Measurements from ENCODE around the gene HSPG2. TPM values are rescaled to one million over a fixed set of nuclear protein-coding genes. Genes with fewer than 3 reads are reported as not detected.

The HSPG2 gene
- total and polyA plus RNA-seq, 8 donors = 50.4 to 164 (median 63.9) TPM

DNA sequence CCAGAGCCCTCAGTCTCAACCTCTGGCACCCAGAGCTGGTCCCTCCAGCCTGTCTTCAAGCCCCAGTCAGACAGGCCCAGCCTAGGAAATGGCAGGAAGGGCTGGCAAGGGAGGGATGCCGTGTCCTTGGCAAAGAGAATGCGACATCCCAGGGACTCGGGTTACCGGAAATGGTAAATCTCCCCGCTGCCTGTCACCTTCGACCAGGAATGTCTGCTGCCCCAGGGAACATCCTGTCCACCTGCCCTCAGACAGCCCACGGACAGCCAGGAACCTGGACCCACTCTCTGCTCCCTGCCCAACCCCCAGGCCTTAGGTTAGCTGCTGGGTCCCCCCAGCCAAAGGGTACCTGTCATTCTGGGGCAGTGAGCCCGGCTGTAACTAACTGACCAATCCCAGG is 23.9 kb downstream of the HSPG2 start:
- H3K9me3 ChIP-seq = no peaks in the 10 kb centered on the region
- DNase-seq (no peak), FAIRE-seq (no peak), ATAC-seq (no peak)
- WGBS, 2 donors = 58 to 64% methylated on average over 8 of the region's 8 CpGs
- peaks cover 18 to 37% (median 27%) of the 10 kb centered on the region in 3 donors for H3K4me1 ChIP-seq
- H3K36me3 ChIP-seq = no peaks in the 10 kb centered on the region
- TF ChIP-seq, protein P1, sequence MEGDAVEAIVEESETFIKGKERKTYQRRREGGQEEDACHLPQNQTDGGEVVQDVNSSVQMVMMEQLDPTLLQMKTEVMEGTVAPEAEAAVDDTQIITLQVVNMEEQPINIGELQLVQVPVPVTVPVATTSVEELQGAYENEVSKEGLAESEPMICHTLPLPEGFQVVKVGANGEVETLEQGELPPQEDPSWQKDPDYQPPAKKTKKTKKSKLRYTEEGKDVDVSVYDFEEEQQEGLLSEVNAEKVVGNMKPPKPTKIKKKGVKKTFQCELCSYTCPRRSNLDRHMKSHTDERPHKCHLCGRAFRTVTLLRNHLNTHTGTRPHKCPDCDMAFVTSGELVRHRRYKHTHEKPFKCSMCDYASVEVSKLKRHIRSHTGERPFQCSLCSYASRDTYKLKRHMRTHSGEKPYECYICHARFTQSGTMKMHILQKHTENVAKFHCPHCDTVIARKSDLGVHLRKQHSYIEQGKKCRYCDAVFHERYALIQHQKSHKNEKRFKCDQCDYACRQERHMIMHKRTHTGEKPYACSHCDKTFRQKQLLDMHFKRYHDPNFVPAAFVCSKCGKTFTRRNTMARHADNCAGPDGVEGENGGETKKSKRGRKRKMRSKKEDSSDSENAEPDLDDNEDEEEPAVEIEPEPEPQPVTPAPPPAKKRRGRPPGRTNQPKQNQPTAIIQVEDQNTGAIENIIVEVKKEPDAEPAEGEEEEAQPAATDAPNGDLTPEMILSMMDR (IDR thresholded peaks at IDR 0.05) = no peak
- no peak overlapping the region for H3K4me3 ChIP-seq
- peak overlapping the region in 2 of 4 donors; percentile 38 to 50 for H3K27ac ChIP-seq
- H3K27me3 ChIP-seq = no peaks in the 10 kb centered on the region
- intact Hi-C loops (cut with DNase I) = no loop called here

DNA sequence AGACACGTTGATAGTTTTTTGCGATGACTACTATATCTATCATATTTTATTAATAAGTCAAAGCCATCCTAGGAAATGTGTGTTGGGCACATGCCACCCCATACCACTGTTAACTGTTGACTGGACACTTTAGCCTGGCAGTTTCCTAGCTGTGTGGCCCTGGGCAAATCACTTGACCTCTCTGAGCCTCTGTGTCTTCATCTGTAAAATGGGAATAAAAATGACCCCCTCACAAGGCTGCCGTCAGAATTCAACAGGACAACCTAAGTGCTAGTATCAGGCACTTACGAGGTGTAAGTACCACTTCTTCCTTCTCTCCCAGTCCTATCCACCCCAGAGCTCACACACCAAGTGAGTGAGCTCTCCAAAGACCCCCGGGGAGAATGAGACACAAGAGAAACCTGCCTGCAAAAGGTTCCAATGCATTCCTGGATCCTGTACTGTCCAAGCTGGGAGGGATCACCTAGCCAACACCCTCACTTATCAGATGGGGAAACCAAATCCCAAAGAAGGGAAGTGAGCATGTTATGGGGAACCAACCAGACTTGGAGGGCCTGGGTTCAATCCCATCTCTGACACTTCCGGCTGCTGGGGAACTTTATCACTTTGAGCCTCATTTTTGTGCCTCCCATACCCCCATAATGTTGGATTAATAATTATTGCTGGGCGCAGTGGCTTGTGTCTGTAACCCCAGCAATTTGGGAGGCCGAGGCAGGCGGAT is 24.9 kb downstream of the HSPG2 start:
- Histone ChIP-seq H3K27ac (no peak overlapping the region), H3K9me3 (no peaks in the 10 kb centered on the region), H3K27me3 (no peaks in the 10 kb centered on the region), H3K36me3 (no peaks in the 10 kb centered on the region), H3K4me1 (peaks cover 10 to 33% (median 27%) of the 10 kb centered on the region in 3 donors), H3K4me3 (no peak overlapping the region)
- intact Hi-C loops (cut with DNase I) = no loop called here
- FAIRE-seq (no peak), ATAC-seq (no peak), DNase-seq (no peak)
- WGBS, 2 donors = 89% methylated on average over 9 of the region's 9 CpGs
- TF ChIP-seq, protein P1 (IDR thresholded peaks at IDR 0.05) = no peak

DNA sequence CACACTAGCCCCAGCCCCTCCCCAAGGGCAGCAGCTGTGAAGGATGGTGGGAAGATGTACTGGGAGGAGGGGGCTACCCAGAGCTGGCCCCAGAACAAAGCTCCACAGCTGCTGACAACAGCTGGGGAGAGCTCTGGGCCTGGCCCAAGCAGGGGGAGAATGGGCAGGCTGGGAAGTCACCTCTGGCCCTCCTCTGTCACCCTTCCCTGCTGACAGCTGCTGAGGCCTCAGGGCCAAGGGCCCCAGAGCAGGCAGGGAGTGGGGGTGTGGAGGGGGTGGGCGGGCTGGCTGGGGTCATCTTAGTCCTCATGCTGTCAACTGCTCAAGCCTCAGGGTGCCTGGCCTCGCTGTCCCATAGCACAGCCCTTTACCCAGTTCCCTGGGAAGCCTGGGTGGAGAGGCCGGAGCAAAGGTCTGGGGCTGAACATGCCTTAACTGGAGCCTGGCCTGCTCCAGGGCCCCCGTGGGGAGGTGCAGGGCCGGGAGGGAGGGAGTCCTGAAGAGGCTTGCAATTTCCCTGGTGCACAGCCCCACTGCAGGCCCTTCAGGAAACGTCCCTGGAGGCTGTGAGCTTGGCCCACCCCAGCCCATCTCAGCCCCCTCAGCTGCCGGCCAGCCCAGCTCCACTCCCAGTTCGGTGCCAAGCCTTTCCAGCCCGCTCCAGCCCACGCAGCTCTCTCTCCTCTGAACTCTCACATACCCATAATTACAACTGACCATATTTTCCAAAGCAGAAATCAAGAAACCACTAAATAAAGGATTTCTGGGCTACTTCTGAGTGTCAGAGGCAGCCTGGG is 25.7 kb downstream of the HSPG2 start:
- H3K4me1 ChIP-seq = peaks cover 5 to 25% (median 20%) of the 10 kb centered on the region in 3 donors
- FAIRE-seq = no peak
- H3K36me3 ChIP-seq = no peaks in the 10 kb centered on the region
- H3K27me3 ChIP-seq = no peaks in the 10 kb centered on the region
- TF ChIP-seq, protein P1 (IDR thresholded peaks at IDR 0.05) = no peak
- H3K27ac ChIP-seq = no peak overlapping the region
- 62 to 77% methylated on average over 10 of the region's 10 CpGs for WGBS, 2 donors
- DNase-seq = no peak
- ATAC-seq = no peak
- intact Hi-C loops (cut with DNase I) = no loop called here
- H3K4me3 ChIP-seq = no peak overlapping the region
- no peaks in the 10 kb centered on the region for H3K9me3 ChIP-seq

DNA sequence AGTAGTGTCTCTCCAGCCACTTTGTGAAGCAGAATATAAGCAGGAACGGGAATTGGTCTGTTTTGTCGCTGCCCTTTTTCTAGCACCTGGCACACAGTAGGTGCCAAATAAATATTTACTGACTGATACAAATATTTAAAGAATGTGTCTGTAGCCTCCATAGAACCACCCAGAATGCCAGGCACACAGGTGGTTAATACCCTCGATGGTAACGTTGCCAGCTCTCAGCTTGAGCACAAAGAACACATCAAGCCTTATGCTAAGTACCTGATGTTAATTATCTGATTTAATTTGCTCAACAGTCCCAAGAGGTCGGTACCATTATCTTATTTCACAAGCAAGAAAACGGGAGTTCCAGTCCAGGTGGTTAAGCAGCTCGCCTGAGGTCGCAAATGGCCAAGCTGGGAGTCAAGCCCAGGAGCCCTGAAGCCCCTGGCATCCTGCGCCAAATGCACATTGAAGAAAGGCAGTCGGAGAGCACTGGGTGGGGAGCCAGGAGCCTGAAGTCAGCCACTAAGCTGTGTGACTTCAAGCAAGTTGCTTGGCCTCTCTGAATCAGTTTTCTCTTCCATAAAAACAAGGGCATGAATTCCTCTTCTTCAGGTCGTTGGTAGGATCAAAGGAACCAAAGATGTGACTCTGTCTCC is 26.4 kb downstream of the HSPG2 start:
- Histone ChIP-seq H3K36me3 (no peaks in the 10 kb centered on the region), H3K27me3 (no peaks in the 10 kb centered on the region), H3K9me3 (no peaks in the 10 kb centered on the region), H3K27ac (peak overlapping the region in 1 of 4 donors; percentile 48), H3K4me3 (no peak overlapping the region), H3K4me1 (peaks cover 5 to 18% (median 15%) of the 10 kb centered on the region in 3 donors)
- DNase-seq = no peak
- intact Hi-C loops (cut with DNase I) = no loop called here
- FAIRE-seq = no peak
- WGBS, 2 donors = 69 to 71% methylated on average over 11 of the region's 11 CpGs
- TF ChIP-seq, protein P1 (IDR thresholded peaks at IDR 0.05) = no peak
- ATAC-seq = no peak

All from pancreas (tissue), 10 donors.